ENCODE measurements around the gene ARPC5L. TPM values are rescaled to one million over a fixed set of nuclear protein-coding genes. Genes with fewer than 3 reads are reported as not detected.

Gene ARPC5L
- total RNA-seq, 2 experiments from 2014 or later, result 44.1 to 63.3 TPM

GRCh38 chr9:124877021-124877782 lies 15.3 kb downstream of the ARPC5L start:
- no peaks in the 10 kb centered on the region for H3K27me3 Mint-ChIP-seq
- H3K4me3 Mint-ChIP-seq, result no peak overlapping the region
- no peak overlapping the region for H3K27ac Mint-ChIP-seq
- peaks cover 32% of the 10 kb centered on the region for H3K4me1 Mint-ChIP-seq
- DNase-seq, result no peak
- POLR2A ChIA-PET, result no interaction called here
- CTCF ChIA-PET, result interaction anchor here (2.2 kb wide), 1 partner anchor 24 kb away, joined by 7 read pairs; the partner anchor contains the start of gene WDR38
- no peaks in the 10 kb centered on the region for H3K9me3 Mint-ChIP-seq
- H3K36me3 Mint-ChIP-seq (ENCODE audit: low read depth), result peaks cover 50% of the 10 kb centered on the region

- Mint-ChIP-seq H3K4me1 (peaks cover 25% of the 10 kb centered on the region), H3K9me3 (no peaks in the 10 kb centered on the region), H3K27me3 (no peaks in the 10 kb centered on the region), H3K27ac (no peak overlapping the region), H3K36me3 (ENCODE audit: low read depth) (peaks cover 43% of the 10 kb centered on the region), H3K4me3 (no peak overlapping the region)
- POLR2A ChIA-PET, result no interaction called here
- CTCF ChIA-PET, result interaction anchor here (0.6 to 2.2 kb wide), 2 partner anchors 24 to 25 kb away, joined by 3 to 7 read pairs; partner anchors contain the start of gene WDR38
- DNase-seq, result no peak
Observed at GRCh38 chr9:124878021-124878420, 16.1 kb downstream of the ARPC5L start.

- Mint-ChIP-seq H3K27ac (no peak overlapping the region), H3K27me3 (no peaks in the 10 kb centered on the region), H3K9me3 (no peaks in the 10 kb centered on the region), H3K36me3 (ENCODE audit: low read depth) (peaks cover 38% of the 10 kb centered on the region), H3K4me3 (no peak overlapping the region), H3K4me1 (peaks cover 20% of the 10 kb centered on the region)
- no peak for DNase-seq
- POLR2A ChIA-PET, result no interaction called here
- CTCF ChIA-PET, result interaction anchor here (0.6 to 2.2 kb wide), 2 partner anchors 24 to 26 kb away, joined by 3 to 7 read pairs; partner anchors contain the start of gene WDR38
Observed at GRCh38 chr9:124878518-124878917, 16.6 kb downstream of the ARPC5L start.

- DNase-seq, result no peak
- POLR2A ChIA-PET, result no interaction called here
- peaks cover 37% of the 10 kb centered on the region for H3K36me3 Mint-ChIP-seq (ENCODE audit: low read depth)
Observed at GRCh38 chr9:124879226-124879625, 17.3 kb downstream of the ARPC5L start.

GRCh38 chr9:124880501-124880900 lies 18.6 kb downstream of the ARPC5L start:
- ChIA-PET CTCF (no interaction called here), POLR2A (no interaction called here)
- no peaks in the 10 kb centered on the region for H3K27me3 Mint-ChIP-seq
- H3K36me3 Mint-ChIP-seq (ENCODE audit: low read depth), result peaks cover 34% of the 10 kb centered on the region
- DNase-seq, result no peak
- no peak overlapping the region for H3K27ac Mint-ChIP-seq
- H3K9me3 Mint-ChIP-seq, result no peaks in the 10 kb centered on the region
- no peak overlapping the region for H3K4me3 Mint-ChIP-seq
- H3K4me1 Mint-ChIP-seq, result peaks cover 11% of the 10 kb centered on the region

More at GRCh38 chr9:124879226-124879625, 17.3 kb downstream of the ARPC5L start:
- Mint-ChIP-seq H3K9me3 (no peaks in the 10 kb centered on the region), H3K4me3 (no peak overlapping the region), H3K27ac (no peak overlapping the region), H3K4me1 (peaks cover 14% of the 10 kb centered on the region), H3K27me3 (no peaks in the 10 kb centered on the region)
- CTCF ChIA-PET, result interaction anchor here (2.2 kb wide), 1 partner anchor 26 kb away, joined by 7 read pairs; the partner anchor contains the start of gene WDR38

GRCh38 chr9:124881138-124881743 lies 19.3 kb downstream of the ARPC5L start:
- no peaks in the 10 kb centered on the region for H3K9me3 Mint-ChIP-seq
- no peak overlapping the region for H3K4me3 Mint-ChIP-seq
- H3K27ac Mint-ChIP-seq, result no peak overlapping the region
- H3K4me1 Mint-ChIP-seq, result peaks cover 9% of the 10 kb centered on the region
- H3K36me3 Mint-ChIP-seq (ENCODE audit: low read depth), result peaks cover 35% of the 10 kb centered on the region
- DNase-seq, result no peak
- H3K27me3 Mint-ChIP-seq, result no peaks in the 10 kb centered on the region
- ChIA-PET POLR2A (no interaction called here), CTCF (interaction anchor here (0.6 to 1.0 kb wide), 2 partner anchors 262 to 644 kb away, joined by 3 read pairs; partner anchors contain the start of gene SCAI)

- Mint-ChIP-seq H3K27me3 (no peaks in the 10 kb centered on the region), H3K4me1 (peaks cover 5% of the 10 kb centered on the region), H3K9me3 (no peaks in the 10 kb centered on the region), H3K4me3 (no peak overlapping the region), H3K27ac (no peak overlapping the region), H3K36me3 (ENCODE audit: low read depth) (peaks cover 36% of the 10 kb centered on the region)
- no peak for DNase-seq
- CTCF ChIA-PET, result interaction anchor here (1.0 kb wide), 1 partner anchor 261 kb away, joined by 3 read pairs; the partner anchor contains the start of gene SCAI
- POLR2A ChIA-PET, result no interaction called here
Observed at GRCh38 chr9:124882231-124882630, 20.3 kb downstream of the ARPC5L start.

- DNase-seq, result no peak
- ChIA-PET CTCF (interaction anchor here (0.6 to 1.2 kb wide), 2 partner anchors 21 to 31 kb away, joined by 3 to 6 read pairs; partner anchors contain the start of gene WDR38), POLR2A (interaction anchor here (0.6 kb wide), 1 partner anchor 258 kb away, joined by 7 read pairs; no protein-coding TSS in a partner anchor)
- H3K9me3 Mint-ChIP-seq, result no peaks in the 10 kb centered on the region
- peaks cover 4% of the 10 kb centered on the region for H3K4me1 Mint-ChIP-seq
- no peaks in the 10 kb centered on the region for H3K27me3 Mint-ChIP-seq
- peaks cover 35% of the 10 kb centered on the region for H3K36me3 Mint-ChIP-seq (ENCODE audit: low read depth)
- H3K4me3 Mint-ChIP-seq, result no peak overlapping the region
- no peak overlapping the region for H3K27ac Mint-ChIP-seq
Observed at GRCh38 chr9:124884376-124884775, 22.4 kb downstream of the ARPC5L start.

- ChIA-PET POLR2A (no interaction called here), CTCF (interaction anchor here (1.0 kb wide), 1 partner anchor 17 kb away, joined by 3 read pairs; no protein-coding TSS in a partner anchor)
Observed at GRCh38 chr9:124885551-124885950, 23.6 kb downstream of the ARPC5L start.

GRCh38 chr9:124886461-124886860 lies 24.5 kb downstream of the ARPC5L start:
- H3K4me3 Mint-ChIP-seq, result no peak overlapping the region
- H3K27me3 Mint-ChIP-seq, result no peaks in the 10 kb centered on the region
- CTCF ChIA-PET, result interaction anchor here (1.0 to 1.2 kb wide), 2 partner anchors 14 to 16 kb away, joined by 3 read pairs; no protein-coding TSS in a partner anchor
- no peaks in the 10 kb centered on the region for H3K9me3 Mint-ChIP-seq
- POLR2A ChIA-PET, result no interaction called here
- no peak overlapping the region for H3K27ac Mint-ChIP-seq
- H3K4me1 Mint-ChIP-seq, result no peaks in the 10 kb centered on the region
- H3K36me3 Mint-ChIP-seq (ENCODE audit: low read depth), result peaks cover 47% of the 10 kb centered on the region
- DNase-seq, result no peak

More at GRCh38 chr9:124885551-124885950, 23.6 kb downstream of the ARPC5L start:
- Mint-ChIP-seq H3K27me3 (no peaks in the 10 kb centered on the region), H3K4me3 (no peak overlapping the region), H3K27ac (no peak overlapping the region), H3K36me3 (ENCODE audit: low read depth) (peaks cover 41% of the 10 kb centered on the region), H3K9me3 (no peaks in the 10 kb centered on the region), H3K4me1 (peaks cover 4% of the 10 kb centered on the region)
- DNase-seq, result no peak

GRCh38 chr9:124886866-124887492 lies 25.0 kb downstream of the ARPC5L start:
- H3K9me3 Mint-ChIP-seq, result no peaks in the 10 kb centered on the region
- no peaks in the 10 kb centered on the region for H3K4me1 Mint-ChIP-seq
- H3K27ac Mint-ChIP-seq, result peak overlapping the region; percentile 10
- no peak overlapping the region for H3K4me3 Mint-ChIP-seq
- H3K27me3 Mint-ChIP-seq, result no peaks in the 10 kb centered on the region
- POLR2A ChIA-PET, result no interaction called here
- DNase-seq, result no peak
- peaks cover 43% of the 10 kb centered on the region for H3K36me3 Mint-ChIP-seq (ENCODE audit: low read depth)
- CTCF ChIA-PET, result interaction anchor here (1.2 kb wide), 1 partner anchor 13 kb away, joined by 3 read pairs; no protein-coding TSS in a partner anchor

- Mint-ChIP-seq H3K27ac (no peak overlapping the region), H3K27me3 (no peaks in the 10 kb centered on the region), H3K4me3 (no peak overlapping the region), H3K9me3 (no peaks in the 10 kb centered on the region), H3K4me1 (no peaks in the 10 kb centered on the region), H3K36me3 (ENCODE audit: low read depth) (peaks cover 45% of the 10 kb centered on the region)
- POLR2A ChIA-PET, result no interaction called here
- DNase-seq, result no peak
- CTCF ChIA-PET, result interaction anchor here (1.2 to 1.5 kb wide), 2 partner anchors 12 to 34 kb away, joined by 3 to 4 read pairs; partner anchors contain the start of gene WDR38
Observed at GRCh38 chr9:124887832-124888231, 25.9 kb downstream of the ARPC5L start.
